DMS79 treated with DMSO at 0.1 percent for 48 hours (cell line): ENCODE results near the gene IL12B.
"Not testable (repeated sequence)": the region's sequence is repeated elsewhere in the genome, so short reads cannot be mapped to it uniquely, and the experiment has no call there.

Experiments used
- DNase-seq: peaks from one replicate; lab custom pipeline; 2025; lab: John Stamatoyannopoulos, UW

Gene IL12B

DNA sequence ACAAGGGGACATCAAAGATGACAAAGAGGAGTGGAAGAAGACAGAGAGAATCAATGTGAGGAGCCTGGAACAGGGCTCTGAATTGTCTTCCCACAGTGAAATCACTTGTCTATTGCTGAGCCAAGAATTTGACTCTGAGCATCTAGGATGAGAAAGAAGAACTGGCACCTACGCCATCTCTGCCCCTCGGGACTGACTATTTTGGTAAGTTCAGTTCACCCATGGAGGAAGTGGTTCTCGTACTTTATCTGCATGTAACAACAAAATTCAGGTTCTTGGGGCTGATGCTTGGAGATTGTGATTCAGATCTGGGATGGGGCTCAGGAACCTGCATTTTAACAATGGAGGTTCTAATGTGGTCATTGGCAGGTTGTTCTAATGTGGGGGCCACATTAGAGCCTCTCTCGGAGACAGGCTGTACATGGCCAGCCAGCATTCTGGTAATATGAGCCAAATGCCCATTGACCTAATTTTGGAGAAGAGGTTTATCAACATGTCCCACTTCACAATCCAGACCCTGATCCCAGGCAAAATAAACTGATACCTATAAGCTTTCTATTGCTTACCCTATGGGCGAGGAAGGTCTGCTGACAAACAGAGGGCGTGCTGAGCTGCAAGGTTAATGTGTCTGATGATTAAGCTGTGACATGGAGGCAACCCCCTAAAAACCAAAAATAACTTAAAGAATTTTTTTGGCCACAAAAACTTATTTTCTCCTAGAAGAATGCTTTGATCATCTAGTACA lies 2.7 kb upstream of the IL12B start:
- DNase-seq = no peak

DNA sequence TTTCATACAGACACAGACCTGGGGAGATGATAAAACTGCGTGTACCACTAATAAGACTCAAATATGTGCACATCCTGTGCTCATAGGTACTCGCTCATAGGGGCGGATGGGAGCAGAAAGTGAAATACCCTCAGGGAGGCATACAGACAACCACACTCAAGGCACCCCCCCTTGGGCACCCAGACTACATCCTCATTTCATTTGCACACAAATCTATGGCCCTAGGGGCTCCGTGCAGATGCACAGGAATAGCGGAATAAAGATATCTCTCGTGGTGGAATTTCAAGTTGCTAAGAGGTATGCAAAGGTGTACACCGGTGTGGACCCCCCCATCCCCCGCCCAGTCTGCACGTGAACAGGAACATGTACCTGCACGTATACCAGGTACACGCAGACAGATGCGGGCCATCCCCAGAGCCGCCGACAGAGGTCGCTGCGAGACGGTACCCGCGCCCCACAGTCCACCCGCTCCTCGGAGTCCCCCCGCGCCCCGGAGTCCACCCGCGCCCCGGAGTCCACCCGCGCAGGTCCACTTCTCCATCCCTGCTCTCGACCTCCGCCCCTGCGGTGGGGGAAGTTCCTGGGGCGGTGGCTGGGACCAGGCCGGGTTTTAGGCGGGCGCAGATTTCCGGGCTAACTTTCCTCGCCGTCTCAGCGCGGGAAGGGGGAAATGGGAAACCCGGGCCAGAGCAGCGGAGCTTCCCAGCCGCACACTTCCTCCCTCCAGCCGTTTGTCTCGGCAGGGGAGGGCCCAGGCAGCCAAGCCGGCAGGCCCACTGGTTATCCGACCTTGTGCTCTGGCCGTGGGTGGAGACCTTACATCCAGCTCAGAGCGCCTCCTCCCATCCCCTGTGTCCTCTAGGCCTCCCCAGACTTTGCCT lies 1.0 kb upstream of the IL12B start:
- no peak for DNase-seq

DNA sequence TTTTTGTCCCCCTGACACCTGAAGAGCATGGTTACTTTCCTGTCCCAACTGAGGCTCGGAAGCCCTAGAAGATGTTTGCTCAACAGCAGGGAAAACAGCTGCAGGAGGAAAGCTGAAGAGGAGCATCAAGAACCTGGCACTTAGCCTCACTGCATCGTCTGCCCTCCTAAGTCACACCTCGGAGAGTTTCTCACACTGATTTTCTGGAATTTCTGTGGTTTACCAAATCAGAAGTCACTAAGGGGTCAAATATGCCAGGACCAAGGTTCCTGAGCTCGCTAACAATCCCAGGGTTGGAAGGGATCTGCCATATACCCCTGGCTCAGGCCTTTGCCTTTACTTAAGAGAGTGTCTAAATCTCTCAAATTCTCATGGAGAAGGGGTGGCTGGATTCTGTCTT lies 5.3 kb downstream of the IL12B start:
- no peak for DNase-seq

DNA sequence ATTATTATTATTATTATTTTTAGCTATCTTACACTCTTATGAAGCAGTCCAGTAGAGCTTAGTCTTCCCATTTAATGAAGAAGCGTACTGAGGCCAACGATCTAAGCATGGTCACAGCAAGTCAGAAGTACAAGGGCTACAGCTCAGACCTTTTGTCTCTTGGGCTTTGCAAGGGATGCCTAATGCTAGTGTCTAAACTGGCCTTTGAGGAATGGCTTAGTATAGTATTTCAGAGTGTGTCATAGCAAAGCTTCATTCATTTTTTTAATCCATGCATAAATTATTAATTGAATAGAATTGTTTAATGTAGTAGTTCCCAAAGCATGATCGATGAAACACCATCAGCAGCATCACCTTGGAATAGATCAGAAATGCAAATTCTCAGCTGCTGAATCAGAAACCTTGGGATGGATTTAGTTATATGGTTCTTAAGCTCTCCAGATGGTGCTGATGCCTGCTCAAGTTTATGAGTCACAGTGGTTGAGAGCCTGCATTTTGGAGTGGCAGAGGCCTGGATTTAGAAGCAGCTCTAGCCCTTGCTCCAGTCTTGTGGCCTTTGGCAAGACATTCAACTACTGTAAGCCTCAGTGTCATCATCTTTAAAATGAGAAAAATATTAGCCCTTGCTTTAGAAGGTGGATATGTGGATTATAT lies 6.1 kb downstream of the IL12B start:
- DNase-seq = no peak

DNA sequence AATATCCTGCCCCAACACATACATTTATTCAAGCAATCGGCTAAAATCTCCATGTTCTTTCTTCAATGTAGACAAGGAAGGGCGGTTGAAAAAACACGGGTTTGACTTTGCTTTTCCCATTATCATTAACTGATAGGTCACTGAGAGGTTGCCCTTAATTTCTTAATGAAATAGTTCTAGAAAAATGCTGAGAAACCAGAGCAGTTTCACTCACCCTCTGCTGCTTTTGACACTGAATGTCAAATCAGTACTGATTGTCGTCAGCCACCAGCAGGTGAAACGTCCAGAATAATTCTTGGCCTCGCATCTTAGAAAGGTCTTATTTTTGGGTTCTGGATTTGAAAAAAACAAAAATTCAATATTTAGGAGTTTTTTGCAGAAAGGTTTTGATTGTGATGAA lies 8.1 kb downstream of the IL12B start:
- no peak for DNase-seq

DNA sequence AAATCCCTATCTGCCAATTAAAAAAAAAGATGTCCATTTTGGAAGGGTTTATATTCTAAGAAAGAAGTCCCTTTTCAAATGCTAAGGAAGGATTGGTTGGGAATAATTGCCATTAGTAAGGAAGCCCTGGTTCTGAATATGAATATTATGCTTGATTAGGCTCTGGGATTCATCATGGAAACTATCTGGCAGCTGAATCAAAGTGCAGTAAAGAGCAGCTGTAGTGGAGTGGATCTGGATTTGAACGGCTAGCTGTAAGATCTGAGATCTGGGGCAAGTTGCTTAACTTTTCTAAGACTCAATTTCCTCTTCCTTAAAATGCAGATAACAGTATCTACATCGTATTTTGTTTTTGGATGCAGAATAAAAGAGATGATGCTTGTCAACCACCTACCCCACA lies 10.5 kb downstream of the IL12B start:
- DNase-seq = no peak

DNA sequence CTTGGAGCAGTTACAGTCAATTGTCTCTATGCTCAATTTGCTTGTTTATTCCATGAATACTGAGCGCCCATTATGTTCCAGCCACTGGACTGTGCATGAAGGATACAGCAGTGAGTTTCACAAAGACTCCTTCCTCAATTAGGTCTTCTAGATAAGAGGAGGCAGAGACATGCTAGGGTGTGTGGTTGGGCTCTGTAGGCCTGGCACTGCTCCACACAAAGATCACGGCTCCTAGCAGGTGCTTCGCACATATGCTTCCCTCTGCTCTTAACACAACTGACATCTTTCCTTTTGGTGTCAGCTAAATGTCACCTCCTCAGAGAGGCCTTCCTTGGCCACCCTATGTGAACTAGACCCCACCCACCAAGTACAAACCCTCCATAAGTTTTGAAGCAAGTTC lies 10.9 kb downstream of the IL12B start:
- no peak for DNase-seq

DNA sequence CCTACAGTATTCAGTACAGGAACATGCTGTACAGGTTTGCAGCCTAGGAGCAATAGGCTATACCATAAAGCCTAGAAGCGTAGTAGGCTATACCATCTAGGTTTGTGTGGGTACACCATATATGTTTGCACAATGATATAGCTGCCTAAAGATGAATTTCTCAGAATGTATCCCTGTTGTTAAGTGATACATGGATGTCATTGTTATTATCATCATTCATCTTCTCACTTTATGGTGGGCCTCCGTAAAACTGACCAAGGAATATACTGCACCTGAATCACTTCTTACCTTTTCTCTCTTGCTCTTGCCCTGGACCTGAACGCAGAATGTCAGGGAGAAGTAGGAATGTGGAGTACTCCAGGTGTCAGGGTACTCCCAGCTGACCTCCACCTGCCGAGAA lies 11.8 kb downstream of the IL12B start:
- DNase-seq = no peak

DNA sequence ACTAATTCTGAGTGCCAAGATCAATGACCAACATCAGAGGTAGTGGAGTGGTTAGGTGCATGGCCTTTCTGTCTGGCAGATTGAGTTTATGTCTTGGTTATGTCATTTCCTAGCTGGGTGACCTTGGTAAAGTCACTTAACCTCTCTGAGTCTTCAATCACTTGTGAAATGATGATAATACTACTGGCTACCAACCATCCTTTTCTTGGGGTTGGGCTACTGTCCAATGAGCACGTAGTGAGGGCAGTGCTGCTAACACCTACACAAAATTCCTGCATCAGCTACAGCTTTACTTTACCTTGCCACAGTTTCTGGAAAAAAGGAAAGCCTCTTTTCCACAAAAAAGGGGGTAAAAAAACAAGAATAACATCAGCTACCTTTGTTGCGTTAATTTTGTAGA lies 12.4 kb downstream of the IL12B start:
- DNase-seq = no peak

DNA sequence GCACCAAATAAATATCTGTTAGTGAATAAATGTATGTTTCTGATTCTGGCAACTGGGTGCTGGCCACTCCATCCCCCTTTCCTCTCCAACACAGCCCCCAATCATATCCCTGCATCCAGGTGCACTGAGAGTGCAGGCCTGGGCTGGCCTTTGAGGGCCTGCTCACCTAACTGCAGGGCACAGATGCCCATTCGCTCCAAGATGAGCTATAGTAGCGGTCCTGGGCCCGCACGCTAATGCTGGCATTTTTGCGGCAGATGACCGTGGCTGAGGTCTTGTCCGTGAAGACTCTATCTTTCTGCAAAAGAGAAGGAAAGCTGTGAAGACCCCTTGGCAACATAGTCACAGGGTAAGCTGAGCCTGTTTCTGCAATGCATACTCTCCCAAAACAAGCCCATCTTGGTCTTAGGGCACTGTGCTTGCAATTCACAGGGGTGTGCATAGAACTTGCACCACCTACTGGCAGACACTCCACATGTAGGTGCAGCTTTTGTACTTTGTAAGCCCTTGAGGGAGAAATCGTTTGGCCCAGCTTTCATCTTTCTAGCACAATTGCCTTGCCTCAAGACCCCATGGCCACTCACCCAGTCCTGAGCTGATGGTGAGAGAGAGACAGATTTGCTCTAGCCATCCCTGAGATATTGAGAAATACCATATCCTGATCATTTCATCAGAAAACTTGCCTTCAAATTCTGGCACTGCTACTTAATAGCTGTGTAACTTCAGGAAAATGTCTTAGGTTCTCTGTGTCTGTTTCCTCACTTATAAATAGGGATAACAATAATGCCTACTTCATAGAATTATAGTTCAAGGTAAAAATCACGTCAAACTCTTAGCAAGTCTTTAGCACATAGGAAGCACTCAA lies 13.5 kb downstream of the IL12B start:
- no peak for DNase-seq

DNA sequence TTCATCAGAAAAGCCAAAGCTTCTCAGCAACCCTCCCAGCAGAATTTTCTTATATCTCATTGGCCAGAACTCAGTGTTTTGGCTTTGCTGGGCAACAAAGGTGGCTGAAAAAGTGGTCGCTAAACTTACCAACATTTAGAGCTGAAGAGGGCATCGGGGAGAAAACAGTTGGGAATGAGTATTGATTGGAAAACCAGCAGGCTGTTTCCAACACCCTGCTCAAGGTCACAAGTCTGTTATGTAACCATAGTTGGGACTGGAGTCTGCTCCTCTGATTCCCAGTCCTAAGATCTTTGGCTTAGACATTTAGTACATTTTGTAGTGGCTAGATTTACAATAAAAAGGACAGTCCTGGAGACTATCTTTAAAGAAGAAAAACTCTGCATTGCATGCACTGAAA lies 17.1 kb downstream of the IL12B start:
- DNase-seq = no peak

DNA sequence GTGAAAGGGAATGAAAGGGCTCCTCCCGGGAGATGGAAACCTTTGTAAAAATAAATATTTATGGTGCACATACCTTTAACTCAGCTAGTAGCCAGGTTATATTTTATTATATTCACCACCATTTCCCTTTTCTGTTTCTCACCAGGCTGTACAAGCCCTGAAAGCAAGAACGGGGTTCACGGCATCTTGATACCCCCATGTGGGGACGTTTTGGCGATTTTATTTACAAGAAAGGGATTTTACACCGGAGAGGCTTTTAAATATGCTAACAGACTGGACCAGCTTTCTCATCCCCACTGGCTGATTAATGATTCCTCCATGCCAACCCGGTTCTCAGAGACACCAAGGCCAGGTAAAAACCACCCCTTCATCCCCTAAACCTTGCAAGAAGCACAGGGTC lies 19.2 kb downstream of the IL12B start:
- no peak for DNase-seq

DNA sequence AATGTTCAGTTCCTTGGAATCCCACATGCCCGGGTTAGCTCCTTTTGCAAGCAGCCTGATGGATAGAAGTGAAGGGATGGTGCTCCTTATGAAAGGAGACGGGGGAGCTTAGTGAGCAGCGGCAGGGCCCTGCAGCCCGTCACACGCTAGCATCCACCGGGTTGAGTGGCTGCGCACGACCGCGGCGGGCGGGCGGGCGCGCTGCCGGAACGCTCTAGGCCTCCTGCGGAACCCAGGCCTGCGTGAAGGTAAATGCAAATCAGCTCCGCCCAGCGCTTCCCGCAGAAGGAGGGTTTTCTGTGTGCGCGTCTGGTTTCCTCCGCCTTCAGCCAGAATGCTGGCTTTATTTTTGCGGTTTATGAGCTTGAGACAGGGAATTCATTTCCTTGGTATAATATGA lies 19.8 kb downstream of the IL12B start:
- peak; percentile 26 for DNase-seq

DNA sequence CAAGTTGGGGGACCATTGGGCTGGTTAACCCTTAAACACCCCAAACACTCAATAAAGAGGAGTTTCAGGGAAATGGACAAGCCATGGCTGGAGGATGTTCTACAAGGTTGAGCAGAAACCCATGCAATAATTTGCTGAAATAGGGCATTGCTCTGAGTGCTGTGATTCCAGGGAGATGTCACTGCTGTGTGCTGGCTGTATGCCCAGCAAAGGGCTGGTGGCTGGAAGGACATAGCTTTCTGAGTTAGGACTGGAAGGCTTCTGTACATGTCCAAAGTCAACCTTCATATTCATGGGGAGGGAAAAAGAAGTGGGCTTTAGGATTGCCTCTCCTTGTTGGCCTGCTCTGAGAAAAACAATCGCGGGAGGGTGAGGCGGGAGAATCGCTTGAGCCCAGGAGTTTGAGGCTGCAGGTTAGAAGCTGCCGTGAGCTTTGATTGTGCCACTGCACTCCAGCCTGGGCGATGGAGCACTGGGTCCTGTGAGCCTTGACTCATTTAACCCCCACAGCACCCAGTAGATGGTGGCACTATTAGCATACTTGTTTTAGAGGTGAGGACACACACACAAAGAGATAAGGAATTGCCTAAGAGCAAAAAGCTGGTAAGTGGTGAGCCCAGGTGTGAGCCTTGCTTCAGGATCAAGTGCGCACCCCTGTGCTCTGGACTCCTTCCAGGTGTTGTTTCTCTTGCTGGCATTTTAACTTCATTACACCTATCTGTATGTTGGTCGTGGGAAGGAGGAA lies 20.4 kb downstream of the IL12B start:
- peak; percentile 26 for DNase-seq

DNA sequence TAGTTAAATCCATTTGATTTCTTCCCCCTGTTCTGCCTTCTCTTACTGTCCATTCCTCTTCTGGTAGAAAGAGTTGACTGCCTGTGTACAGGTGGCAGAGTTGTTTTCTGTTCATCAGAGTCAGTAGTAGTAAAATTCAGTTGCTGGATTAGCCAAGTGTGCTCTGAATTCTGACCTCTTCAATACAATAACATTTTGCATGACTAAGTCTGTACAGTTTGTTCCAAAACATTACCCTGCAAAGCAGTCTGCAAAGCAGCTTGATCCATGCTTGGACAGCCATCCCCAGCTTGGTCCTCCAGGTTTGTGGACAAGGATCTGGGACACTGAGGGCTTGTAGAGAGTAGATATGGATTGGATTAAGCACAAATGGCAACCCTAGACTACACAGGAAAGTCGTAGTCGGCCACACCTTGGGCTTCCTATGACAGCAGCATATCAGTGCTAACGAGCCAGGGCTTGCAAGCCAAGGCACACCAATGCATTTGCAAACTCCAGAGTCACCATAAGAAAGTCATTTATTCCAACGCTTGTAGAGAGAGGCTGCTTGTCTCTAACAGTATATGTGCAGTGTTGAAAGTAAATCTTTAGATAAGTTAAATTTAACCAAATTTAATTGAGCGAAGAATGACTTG lies 25.2 kb downstream of the IL12B start:
- no peak for DNase-seq

DNA sequence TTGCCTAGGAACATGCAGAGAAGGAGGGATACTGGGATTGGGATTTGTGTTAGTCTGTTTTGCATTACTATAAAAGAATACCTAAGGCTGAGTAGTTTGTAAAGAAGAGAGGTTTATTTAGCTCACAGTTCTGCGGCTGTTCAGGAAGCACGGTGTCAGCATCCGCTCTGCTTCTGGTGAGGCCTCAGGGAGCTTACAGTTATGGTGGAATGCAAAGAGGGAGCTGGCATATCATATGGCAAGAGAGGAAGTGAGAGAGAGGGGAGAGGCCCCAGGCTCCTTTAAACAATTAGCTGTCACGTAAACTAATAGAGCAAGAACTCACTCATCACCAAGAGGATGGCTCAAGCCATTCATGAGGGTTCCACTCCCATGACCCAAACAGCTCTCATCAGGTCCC lies 27.0 kb downstream of the IL12B start:
- DNase-seq = no peak

DNA sequence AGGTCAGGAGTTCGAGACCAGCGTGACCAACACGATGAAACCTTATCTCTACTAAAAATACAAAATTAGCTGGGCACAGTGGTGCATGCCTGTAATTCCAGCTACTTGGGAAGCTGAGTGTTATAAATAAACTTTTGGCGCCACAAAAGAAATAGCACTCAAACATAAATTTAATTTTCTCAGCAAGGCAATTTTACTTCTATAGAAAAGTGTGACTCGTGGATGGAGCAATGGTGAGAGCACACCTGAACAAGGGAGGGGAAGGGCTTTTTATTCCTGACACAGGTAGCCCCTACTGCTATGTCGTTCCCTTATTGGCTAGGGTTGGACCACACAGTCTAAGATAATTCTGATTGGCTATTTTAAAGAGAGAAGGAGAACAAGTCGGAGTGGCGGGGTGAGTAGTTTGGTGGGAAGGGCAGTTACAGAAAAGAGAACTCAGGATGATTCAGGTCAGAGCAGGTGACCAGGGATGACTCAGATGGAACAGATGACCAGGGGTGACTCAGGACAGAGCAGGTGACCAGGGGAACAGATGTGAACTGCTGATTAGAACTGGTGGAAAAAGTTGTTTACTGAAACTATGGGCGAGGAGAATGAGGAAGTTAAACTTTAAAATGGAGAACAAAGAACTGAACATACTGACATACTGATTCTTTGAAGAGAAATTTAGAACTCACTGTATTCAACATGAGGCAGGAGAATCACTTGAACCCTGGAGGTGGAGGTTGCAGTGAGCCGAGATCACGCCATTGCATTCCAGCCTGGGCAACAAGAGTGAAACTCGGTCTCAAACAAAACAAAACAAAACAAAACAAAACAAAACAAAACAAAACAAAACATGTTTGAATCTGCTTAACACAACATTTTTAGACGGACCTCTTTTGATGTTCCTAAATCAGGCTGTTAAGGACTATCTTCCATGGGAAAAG lies 28.1 kb downstream of the IL12B start:
- DNase-seq = not testable (repeated sequence)

DNA sequence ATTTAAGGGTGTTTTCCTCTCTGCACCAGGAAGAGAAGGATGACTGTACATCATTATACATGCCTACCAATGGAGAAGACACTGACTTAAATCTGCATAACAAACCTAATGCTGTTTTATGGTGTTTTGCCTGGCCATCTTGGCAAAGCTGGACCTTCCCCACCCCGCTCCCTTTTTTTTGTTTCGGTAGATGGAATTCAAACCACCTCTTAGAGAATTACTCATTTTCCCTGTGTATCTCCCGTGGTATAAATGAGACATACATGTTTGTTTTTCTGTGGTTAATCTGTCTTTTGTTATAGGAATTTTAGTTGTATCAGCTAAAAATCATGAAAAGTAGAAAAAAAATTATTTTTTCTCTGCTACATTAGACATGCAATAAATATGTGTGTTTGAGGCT lies 28.8 kb downstream of the IL12B start:
- DNase-seq = no peak

DNA sequence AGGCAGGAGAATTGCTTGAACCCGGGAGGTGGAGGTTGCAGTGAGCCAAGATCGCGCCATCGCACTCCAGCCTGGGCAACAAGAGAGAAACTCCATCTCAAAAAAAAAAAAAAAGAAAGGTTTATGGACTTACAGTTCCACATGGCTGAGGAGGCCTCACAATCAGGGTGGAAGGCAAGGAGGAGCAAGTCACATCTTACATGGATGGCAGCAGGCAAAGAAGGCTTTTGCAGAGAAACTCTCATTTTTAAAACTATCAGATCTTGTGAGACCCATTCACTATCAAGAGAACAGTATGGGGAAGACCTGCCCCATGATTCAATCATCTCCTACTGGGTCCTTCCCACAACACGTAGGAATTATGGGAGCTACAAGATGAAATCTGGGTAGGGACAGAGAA lies 33.0 kb downstream of the IL12B start:
- DNase-seq = not testable (repeated sequence)

DNA sequence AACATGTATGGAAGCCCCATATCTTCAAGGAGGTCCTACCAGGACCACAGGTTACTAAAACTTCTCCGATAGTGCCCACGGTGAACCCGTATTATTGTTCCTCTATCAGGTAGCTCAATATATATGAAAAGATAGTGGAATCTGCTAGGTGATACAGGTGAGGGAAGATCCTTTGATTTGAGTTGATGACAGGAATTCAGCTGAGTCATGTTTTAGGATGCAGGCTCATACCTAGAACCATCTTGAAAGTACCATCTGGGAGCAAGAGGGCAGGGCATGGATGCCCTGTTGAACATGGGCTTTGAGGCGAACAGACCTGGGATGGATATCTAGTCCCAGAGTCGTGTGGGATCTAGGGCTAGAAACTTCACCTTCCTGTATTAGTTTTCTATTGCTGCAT lies 35.4 kb downstream of the IL12B start:
- no peak for DNase-seq
